ENCODE results near the gene DYNLL1.
"Not testable (repeated sequence)": the region's sequence is repeated elsewhere in the genome, so short reads cannot be mapped to it uniquely, and the experiment has no call there.

DNA sequence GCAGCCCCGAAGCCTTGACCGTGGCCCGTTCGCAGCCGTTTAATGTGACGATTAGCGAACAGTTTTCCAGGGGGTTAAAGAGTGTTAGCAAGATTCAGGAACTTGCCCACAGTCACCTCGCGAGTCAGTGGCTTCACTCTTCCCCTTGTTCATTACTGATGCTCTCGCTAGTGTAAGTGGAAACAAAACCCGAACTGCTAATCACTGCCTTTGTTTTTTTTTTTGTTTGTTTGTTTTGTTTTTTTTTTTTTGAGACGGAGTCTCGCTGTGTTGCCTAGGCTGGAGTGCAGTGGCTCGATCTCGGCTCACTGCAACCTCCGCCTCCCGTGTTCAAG is 49.1 kb upstream of the DYNLL1 start:
- TF ChIP-seq, protein P1, sequence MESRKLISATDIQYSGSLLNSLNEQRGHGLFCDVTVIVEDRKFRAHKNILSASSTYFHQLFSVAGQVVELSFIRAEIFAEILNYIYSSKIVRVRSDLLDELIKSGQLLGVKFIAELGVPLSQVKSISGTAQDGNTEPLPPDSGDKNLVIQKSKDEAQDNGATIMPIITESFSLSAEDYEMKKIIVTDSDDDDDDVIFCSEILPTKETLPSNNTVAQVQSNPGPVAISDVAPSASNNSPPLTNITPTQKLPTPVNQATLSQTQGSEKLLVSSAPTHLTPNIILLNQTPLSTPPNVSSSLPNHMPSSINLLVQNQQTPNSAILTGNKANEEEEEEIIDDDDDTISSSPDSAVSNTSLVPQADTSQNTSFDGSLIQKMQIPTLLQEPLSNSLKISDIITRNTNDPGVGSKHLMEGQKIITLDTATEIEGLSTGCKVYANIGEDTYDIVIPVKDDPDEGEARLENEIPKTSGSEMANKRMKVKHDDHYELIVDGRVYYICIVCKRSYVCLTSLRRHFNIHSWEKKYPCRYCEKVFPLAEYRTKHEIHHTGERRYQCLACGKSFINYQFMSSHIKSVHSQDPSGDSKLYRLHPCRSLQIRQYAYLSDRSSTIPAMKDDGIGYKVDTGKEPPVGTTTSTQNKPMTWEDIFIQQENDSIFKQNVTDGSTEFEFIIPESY (IDR thresholded peaks at IDR 0.05) = not testable (repeated sequence)
- TF ChIP-seq CTCF (IDR thresholded peaks at IDR 0.05; ENCODE audit: low read depth, low read length, missing input control); EGR1 (IDR thresholded peaks at IDR 0.05; ENCODE audit: low read depth in 2 of 2); GABPA (IDR thresholded peaks at IDR 0.05 in 1 of 2, conservative IDR thresholded peaks at IDR 0.05 in 1 of 2); NR2F2 (IDR thresholded peaks at IDR 0.05); JUND (IDR thresholded peaks at IDR 0.05); SP1 (IDR thresholded peaks at IDR 0.05); TAF1 (conservative IDR thresholded peaks at IDR 0.05); MAX (IDR thresholded peaks at IDR 0.05); RAD21 (IDR thresholded peaks at IDR 0.05); YY1 (IDR thresholded peaks at IDR 0.05): not testable (repeated sequence)
- TF ChIP-seq, protein P2, sequence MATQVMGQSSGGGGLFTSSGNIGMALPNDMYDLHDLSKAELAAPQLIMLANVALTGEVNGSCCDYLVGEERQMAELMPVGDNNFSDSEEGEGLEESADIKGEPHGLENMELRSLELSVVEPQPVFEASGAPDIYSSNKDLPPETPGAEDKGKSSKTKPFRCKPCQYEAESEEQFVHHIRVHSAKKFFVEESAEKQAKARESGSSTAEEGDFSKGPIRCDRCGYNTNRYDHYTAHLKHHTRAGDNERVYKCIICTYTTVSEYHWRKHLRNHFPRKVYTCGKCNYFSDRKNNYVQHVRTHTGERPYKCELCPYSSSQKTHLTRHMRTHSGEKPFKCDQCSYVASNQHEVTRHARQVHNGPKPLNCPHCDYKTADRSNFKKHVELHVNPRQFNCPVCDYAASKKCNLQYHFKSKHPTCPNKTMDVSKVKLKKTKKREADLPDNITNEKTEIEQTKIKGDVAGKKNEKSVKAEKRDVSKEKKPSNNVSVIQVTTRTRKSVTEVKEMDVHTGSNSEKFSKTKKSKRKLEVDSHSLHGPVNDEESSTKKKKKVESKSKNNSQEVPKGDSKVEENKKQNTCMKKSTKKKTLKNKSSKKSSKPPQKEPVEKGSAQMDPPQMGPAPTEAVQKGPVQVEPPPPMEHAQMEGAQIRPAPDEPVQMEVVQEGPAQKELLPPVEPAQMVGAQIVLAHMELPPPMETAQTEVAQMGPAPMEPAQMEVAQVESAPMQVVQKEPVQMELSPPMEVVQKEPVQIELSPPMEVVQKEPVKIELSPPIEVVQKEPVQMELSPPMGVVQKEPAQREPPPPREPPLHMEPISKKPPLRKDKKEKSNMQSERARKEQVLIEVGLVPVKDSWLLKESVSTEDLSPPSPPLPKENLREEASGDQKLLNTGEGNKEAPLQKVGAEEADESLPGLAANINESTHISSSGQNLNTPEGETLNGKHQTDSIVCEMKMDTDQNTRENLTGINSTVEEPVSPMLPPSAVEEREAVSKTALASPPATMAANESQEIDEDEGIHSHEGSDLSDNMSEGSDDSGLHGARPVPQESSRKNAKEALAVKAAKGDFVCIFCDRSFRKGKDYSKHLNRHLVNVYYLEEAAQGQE (IDR thresholded peaks at IDR 0.05) = not testable (repeated sequence)

Measured in liver (tissue), 3 donors.